Stimulated activated CD4-positive, alpha-beta T cell treated with anti-CD3 and anti-CD28 coated beads, Interleukin-12 subunit alpha, Interleukin-12 subunit beta, amount 100 ng/mL, for 48 hours (primary cell): ENCODE results near the gene OR2A2.
"Not testable (repeated sequence)": the region's sequence is repeated elsewhere in the genome, so short reads cannot be mapped to it uniquely, and the experiment has no call there.

Experiments
- DNase-seq, 3 donors: peaks; one replicate each; pipeline ENCODE4 v3.0.0-alpha.2; 2020; ENCODE audit warnings: low read depth in 2 of 3, low spot score in 1 of 3

OR2A2 gene, protein sequence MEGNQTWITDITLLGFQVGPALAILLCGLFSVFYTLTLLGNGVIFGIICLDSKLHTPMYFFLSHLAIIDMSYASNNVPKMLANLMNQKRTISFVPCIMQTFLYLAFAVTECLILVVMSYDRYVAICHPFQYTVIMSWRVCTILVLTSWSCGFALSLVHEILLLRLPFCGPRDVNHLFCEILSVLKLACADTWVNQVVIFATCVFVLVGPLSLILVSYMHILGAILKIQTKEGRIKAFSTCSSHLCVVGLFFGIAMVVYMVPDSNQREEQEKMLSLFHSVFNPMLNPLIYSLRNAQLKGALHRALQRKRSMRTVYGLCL

DNA sequence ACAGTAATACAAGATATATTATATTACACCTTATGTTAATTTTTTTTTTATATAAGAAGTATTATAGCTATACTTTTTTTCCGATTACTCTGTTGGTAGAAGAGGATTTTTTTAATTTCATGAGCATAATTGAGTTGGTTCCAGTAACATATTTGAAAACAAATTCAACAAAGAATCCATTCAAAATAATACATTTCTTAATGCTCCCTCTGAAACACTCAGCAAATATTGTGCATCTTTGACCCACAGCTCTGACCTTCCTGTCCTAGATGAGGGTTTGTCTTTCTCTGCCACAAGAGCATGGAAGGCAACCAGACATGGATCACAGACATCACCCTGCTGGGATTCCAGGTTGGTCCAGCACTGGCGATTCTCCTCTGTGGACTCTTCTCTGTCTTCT is at the start of gene OR2A2:
Gene OR2A2, plus strand, starts transcription at position 301 of the 400 bp plus-strand sequence. Its CDS starts 0 bp downstream, at position 301.
- no peak for DNase-seq

DNA sequence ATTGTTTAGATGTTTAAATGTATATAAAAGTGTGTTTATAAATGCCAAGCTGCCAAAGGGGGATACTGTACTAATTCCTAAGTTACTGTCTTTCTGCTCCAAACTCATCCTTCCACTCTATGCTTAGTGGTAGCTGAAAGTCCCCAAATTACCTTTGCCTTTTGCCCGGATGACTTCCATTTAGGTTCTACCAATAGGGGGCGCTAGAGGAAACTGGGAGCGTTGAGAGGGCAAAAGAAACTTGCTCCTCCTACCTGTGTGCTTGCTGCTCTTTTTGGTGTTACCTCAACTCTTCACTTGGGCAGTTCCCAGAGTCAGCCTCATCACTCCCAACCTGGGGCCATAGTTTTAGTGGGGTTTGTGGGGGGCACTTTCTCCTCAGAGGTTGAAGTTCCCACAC is 45.7 kb upstream of the OR2A2 start:
- peak in 1 of 3 donors; percentile 0 for DNase-seq

GRCh38 chr7:144069511-144069910 is 39.9 kb upstream of the OR2A2 start, which contains the start of gene OR2A25:
OR2A25 (plus strand) TSS chr7:144069811; CDS start chr7:144074220, 4,409 bp downstream.
- no peak for DNase-seq

DNA sequence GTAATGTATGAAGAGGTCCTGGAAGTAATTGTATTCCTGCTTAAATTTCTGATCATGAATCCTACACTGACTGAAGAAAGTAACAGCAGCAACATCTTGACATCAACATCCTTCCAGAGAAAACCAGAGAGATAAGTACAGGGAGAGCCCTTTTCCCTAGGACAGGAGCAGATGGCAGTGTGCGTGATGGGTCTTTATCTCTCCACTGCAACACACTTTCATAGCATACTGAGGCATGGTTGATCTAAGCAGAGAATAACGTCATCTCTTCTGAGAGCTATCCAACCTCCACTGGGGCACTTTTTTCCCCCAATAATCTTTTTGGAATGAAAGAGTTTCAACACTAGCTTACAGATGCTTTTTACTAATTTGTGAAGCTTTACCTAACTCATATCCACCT is 39.4 kb upstream of the OR2A2 start:
- no peak for DNase-seq

DNA sequence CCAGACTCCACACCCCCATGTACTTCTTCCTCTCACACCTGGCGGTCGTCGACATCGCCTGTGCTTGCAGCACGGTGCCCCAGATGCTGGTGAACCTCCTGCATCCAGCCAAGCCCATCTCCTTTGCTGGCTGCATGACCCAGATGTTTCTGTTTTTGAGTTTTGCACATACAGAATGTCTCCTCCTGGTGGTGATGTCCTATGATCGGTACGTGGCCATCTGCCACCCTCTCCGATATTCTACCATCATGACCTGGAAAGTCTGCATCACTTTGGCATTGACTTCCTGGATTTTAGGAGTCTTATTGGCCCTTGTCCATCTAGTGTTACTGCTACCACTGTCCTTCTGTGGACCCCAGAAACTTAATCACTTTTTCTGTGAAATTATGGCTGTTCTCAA is 35.0 kb upstream of the OR2A2 start:
- DNase-seq = no peak

DNA sequence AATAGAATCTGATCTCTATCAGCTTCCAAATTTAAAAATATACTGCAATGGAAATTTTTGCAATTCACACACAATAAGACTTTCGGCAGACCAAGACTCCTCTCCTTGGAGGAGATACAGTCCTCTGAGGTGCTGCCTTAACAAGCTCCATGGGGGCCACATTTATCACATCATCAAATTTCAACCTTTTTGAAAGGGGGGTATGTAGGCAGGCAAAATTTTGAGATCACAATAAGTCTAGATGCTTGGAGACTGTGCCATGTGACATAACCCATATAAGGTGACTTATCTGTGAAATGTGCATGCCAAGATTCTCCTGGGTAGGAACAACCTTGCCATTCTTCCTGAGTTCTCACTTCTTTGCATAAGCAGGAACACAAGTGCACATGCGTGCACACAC is 23.4 kb upstream of the OR2A2 start, which contains the start of gene OR2A12:
Gene OR2A12, plus strand, starts transcription at position 301 of the 400 bp plus-strand sequence. CDS start 8,830 bp downstream, outside the sequence.
- no peak for DNase-seq

GRCh38 chr7:144086730-144087129 is 22.7 kb upstream of the OR2A2 start:
- DNase-seq = no peak

GRCh38 chr7:144087230-144087629 is 22.2 kb upstream of the OR2A2 start:
- DNase-seq = no peak

GRCh38 chr7:144090667-144091066 is 18.7 kb upstream of the OR2A2 start:
- DNase-seq = no peak

- no peak for DNase-seq
Measured at GRCh38 chr7:144098776-144099175, 10.6 kb upstream of the OR2A2 start.

DNA sequence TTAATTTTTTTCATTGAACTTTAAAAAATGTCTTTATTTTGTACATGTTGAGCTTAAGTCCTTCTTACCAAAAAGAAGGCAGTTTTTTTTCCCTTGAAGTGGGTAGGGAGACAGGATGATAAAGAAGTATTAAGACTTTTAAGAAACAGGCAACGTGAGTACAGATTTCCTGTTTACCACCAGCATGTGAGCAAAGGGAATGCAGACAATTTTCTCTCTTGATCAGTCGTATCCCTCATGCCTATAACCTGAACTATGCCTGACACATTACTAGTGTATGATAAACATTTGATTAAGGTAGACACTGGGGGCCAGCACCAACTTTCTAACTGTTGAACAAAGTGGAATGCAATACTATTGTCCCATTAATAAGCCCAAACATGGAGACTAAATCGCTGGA is 8.8 kb upstream of the OR2A2 start:
- DNase-seq = no peak

GRCh38 chr7:144102041-144102440 is 7.3 kb upstream of the OR2A2 start:
- no peak for DNase-seq

- no peak for DNase-seq
Measured at GRCh38 chr7:144105211-144105610, 4.2 kb upstream of the OR2A2 start.

DNA sequence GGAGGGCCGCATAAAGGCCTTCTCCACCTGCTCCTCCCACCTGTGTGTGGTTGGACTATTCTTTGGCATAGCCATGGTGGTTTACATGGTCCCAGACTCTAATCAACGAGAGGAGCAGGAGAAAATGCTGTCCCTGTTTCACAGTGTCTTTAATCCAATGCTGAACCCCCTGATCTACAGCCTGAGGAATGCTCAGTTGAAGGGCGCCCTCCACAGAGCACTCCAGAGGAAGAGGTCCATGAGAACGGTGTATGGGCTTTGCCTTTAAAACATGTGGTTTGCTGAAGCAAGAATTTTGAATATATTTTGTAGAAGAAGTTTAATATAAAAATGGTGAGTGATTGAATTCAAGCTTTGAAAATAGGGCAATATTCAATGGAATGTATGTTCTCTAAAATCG is 889 bp downstream of the OR2A2 start:
- no peak for DNase-seq

- no peak for DNase-seq
Measured at GRCh38 chr7:144113651-144114050, 4.3 kb downstream of the OR2A2 start.

GRCh38 chr7:144118341-144118740 is 9.0 kb downstream of the OR2A2 start:
- DNase-seq = no peak

DNA sequence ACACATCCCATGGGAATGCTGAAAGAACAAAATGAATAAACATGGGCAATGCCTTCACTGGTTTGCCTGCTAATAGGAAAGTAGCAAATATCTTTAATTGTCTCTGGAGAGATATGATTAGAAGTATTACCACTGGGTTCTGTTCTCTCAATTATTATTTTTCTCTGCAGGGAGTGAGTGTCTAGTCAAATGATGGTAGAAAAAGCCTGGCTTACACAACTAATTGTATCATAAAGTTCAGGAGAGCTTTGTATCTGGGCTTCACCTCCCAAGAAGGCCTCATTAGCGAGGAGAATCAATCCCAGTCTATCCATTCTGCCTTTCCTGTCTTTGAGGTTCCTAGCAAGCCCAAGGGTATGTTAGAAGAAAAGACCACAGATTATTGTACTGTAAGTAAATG is 13.5 kb downstream of the OR2A2 start, which contains the start of gene OR2A14:
Gene OR2A14, plus strand, starts transcription at position 301 of the 400 bp plus-strand sequence. CDS start 5,937 bp downstream, outside the sequence.
- no peak for DNase-seq

DNA sequence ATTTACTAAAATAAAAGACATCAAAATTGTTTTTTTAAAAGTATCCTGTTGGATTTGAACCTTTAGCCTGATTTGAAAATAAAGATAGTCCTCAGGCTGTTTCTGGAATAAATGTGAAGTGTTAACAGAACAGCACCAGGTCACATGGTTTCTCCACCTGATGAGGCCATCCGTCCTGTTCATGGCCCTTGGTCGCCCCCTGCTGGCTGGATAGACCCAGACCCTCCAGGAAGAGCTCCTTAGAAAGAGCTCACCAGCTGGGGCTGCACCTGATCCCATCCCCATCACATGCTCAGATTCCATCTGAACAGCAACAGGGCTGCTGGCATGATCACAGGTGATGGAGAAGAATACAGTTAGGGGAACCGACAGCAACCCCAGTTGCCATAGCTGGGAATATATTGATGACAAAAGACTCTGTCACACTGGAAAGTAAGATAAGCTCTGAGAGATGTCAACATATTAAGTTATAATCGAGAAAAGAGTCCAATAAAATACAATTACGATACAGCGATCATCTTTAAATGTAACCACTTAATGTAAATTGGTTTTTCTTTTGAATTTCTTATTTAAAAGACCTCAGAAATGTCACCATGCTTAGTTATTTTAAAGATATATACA is 18.4 kb downstream of the OR2A2 start:
- DNase-seq = peak; percentile 83 to 92 (median 86)

GRCh38 chr7:144129601-144130000 is 20.2 kb downstream of the OR2A2 start:
- not testable (repeated sequence) for DNase-seq

DNA sequence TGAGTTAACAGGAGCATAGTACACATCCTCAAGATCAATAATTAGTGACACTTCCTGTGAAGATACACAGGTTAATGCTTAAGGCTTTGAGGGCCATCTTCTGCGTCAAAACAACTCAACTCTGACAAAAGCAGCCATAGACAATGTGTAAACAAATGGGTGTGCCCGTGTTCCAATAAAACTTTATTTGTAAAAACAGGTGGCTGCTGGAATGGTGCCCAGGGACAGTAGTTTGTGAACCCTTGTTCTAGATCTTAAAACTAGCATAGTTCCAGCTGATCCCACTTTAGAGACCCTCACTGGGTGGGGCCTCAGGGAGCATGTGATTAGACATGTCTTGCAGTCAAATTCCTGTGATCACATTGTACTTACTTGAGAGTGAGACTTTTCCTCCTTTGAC is 21.3 kb downstream of the OR2A2 start:
- no peak for DNase-seq

- no peak for DNase-seq
Measured at GRCh38 chr7:144132262-144132661, 22.9 kb downstream of the OR2A2 start.

DNA sequence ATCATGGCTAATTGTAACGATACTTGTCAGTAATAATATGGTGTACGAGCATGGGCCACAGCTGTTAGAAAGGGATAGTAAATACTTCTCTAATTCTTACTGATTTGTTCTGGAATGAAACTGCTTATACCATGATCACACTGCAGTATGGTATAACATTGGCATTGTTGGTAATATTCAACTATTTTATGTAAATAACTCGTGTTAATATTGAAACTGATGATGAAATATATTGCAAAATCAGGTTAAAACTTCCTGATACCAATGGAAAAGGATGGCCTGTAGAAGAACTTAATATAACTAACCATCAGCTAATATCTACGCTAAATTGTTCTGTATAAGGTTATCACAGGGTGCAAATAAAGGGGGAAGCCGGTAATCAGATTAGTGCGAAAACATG is 23.9 kb downstream of the OR2A2 start:
- no peak for DNase-seq
